ENCODE data around the gene INSIG1.

DNA sequence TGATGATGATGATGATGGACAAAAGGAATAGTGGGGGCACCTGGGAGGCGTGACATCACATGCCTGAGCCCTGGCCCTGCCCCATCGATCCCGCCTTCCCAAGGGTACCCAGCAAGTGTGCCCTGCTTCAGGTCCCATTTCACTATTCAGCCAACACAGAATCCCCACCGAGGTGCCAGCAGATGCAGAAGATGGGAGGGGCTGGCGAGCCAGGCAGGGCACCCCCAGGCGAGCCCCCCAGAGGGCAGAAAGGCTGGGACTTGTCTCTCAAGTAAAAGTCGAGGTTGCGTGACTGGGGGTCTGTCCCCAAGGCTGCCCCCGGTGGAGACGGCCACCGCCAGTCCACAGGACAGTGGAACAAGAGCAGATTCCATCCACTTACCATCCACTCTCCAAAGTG lies 57.5 kb downstream of the INSIG1 start:
- TF ChIP-seq, protein P1, sequence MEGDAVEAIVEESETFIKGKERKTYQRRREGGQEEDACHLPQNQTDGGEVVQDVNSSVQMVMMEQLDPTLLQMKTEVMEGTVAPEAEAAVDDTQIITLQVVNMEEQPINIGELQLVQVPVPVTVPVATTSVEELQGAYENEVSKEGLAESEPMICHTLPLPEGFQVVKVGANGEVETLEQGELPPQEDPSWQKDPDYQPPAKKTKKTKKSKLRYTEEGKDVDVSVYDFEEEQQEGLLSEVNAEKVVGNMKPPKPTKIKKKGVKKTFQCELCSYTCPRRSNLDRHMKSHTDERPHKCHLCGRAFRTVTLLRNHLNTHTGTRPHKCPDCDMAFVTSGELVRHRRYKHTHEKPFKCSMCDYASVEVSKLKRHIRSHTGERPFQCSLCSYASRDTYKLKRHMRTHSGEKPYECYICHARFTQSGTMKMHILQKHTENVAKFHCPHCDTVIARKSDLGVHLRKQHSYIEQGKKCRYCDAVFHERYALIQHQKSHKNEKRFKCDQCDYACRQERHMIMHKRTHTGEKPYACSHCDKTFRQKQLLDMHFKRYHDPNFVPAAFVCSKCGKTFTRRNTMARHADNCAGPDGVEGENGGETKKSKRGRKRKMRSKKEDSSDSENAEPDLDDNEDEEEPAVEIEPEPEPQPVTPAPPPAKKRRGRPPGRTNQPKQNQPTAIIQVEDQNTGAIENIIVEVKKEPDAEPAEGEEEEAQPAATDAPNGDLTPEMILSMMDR (conservative IDR thresholded peaks at IDR 0.05; ENCODE audit: low read length): no peak
- no peak for TF ChIP-seq EZH2phosphoT487 (IDR thresholded peaks at IDR 0.05; ENCODE audit: borderline replicate concordance)

Data from Loucy (cell line).